K562 (cell line): Measurements from ENCODE around the gene ANKRD6. TPM values are rescaled to one million over a fixed set of nuclear protein-coding genes. Genes with fewer than 3 reads are reported as not detected.

Experiments
- ATAC-seq: fragments of 200-7000 bp; cut with Tn5 transposase; 3 replicates; pipeline ENCODE4 v1.9.1; 2020; ENCODE audit warnings: moderate library complexity
- BruUV-seq: library from RNA; stranded (reverse); fragments of 400-500 nt; replicated peaks from 2 replicates; lab custom pipeline; 2021; lab: Mats Ljungman, UMichigan
- CTCF ChIA-PET: fragments of 300-600 bp; formaldehyde crosslinking; extraction: SDS; loops from one replicate; lab custom pipeline; 2021; ENCODE audit warnings: low intra/inter-chr PET ratio; lab: Yijun Ruan, JAX
- POLR2A ChIA-PET: fragments of 300-600, 350-650 bp; sonication (Branson Sonifier 250); formaldehyde crosslinking; extraction: SDS; loops from one replicate; lab custom pipeline; 2021; ENCODE audit warnings: antibody characterized with exemption, inconsistent platforms; lab: Yijun Ruan, JAX
- DNase-seq, 4 experiments: peaks; one replicate each; pipeline versions ENCODE4 v3.0.0 to v3.0.0-alpha.2; 2011 to 2018; ENCODE audit warnings: low spot score in 3 of 4, mixed read lengths in 3 of 4; ENCODE audit errors: extremely low read depth in 1 of 4
- FAIRE-seq: peaks from 2 replicates; lab custom pipeline; 2011; peaks lifted over from hg19 to GRCh38; lab: Jason Lieb, UNC
- H2AFZ ChIP-seq: 2 replicates; pipeline ENCODE4 v1.6.0; 2011; ENCODE audit warnings: low read depth, low read length, control low read depth, inconsistent platforms
- H3K27ac ChIP-seq: fragments of 200-600 bp; 3 replicates; pipeline ENCODE4 v1.8.0; 2011; ENCODE audit warnings: low read depth, mild to moderate bottlenecking, control low read depth, inconsistent platforms, low read length, moderate library complexity, mixed read lengths; ENCODE audit errors: extremely low read depth
- H3K27me3 ChIP-seq, 2 experiments: fragments of 300-600 bp in 1 of 2; 2 replicates in 1 of 2; 3 replicates in 1 of 2; pipeline versions ENCODE4 v1.6.0 to v1.8.0; 2011; ENCODE audit warnings: inconsistent platforms in 2 of 2, low read length in 2 of 2, mild to moderate bottlenecking in 1 of 2, mixed read lengths in 1 of 2, moderate library complexity in 1 of 2; ENCODE audit not compliant: control insufficient read depth in 2 of 2, insufficient read depth in 2 of 2
- H3K36me3 ChIP-seq: fragments of 300-600 bp; 3 replicates; pipeline ENCODE4 v1.8.0; 2011; ENCODE audit warnings: mild to moderate bottlenecking, low read length, inconsistent platforms; ENCODE audit not compliant: control insufficient read depth, insufficient read depth
- H3K4me1 ChIP-seq, 2 experiments: fragments of 200-600 bp in 1 of 2; replicated peaks in 1 of 2; 2 replicates in 1 of 2; 3 replicates in 1 of 2; pipeline versions ENCODE4 v1.5.1 to v1.8.0; 2011; ENCODE audit warnings: inconsistent platforms in 2 of 2, low read length in 2 of 2, mild to moderate bottlenecking in 1 of 2, mixed read lengths in 1 of 2, moderate library complexity in 1 of 2; ENCODE audit not compliant: control insufficient read depth in 2 of 2, insufficient read depth in 2 of 2
- H3K4me2 ChIP-seq: 2 replicates; pipeline ENCODE4 v1.6.1; 2011; ENCODE audit warnings: low read length, control low read depth, inconsistent platforms, mixed read lengths; ENCODE audit not compliant: insufficient read depth
- H3K4me3 ChIP-seq: fragments of 200-600 bp; sonication (generic), shearing (Covaris generic); 2 replicates; pipeline ENCODE4 v1.5.1; 2016; ENCODE audit warnings: control low read depth, inconsistent platforms
- H3K79me2 ChIP-seq: fragments of 200-600 bp; 3 replicates; pipeline ENCODE4 v1.8.0; 2011; ENCODE audit warnings: low read length, inconsistent platforms; ENCODE audit not compliant: control insufficient read depth, insufficient read depth
- H3K9ac ChIP-seq, 2 experiments: 2 replicates each; pipeline versions ENCODE4 v1.6.0 to v1.6.1; 2011; ENCODE audit warnings: low read depth in 2 of 2, low read length in 2 of 2, control low read depth in 1 of 2, inconsistent platforms in 1 of 2, mild to moderate bottlenecking in 1 of 2, mixed read lengths in 1 of 2; ENCODE audit not compliant: insufficient read depth in 1 of 2
- H3K9me1 ChIP-seq: one replicate; pipeline ENCODE4 v1.6.0; 2011; ENCODE audit warnings: inconsistent platforms, mild to moderate bottlenecking, low read length, moderate library complexity; ENCODE audit not compliant: control insufficient read depth, insufficient read depth
- H3K9me3 ChIP-seq: replicated peaks from 2 replicates; pipeline ENCODE4 v1.5.1; 2011; ENCODE audit warnings: low read depth, low read length, inconsistent platforms; ENCODE audit not compliant: control insufficient read depth, insufficient read depth
- H4K20me1 ChIP-seq: replicated peaks from 2 replicates; pipeline ENCODE4 v1.6.1; 2011; ENCODE audit warnings: low read length, inconsistent platforms, mixed read lengths; ENCODE audit not compliant: control insufficient read depth, insufficient read depth
- BRF1 ChIP-seq: IDR thresholded peaks from 3 replicates; pipeline ENCODE4 v1.6.1; 2011; ENCODE audit warnings: borderline replicate concordance, mild to moderate bottlenecking; ENCODE audit not compliant: insufficient read length; ENCODE audit errors: extremely low read depth
- CREBBP ChIP-seq: IDR thresholded peaks from one replicate; pipeline ENCODE4 v1.6.1; 2012; ENCODE audit warnings: low read depth, mild to moderate bottlenecking, control low read depth, inconsistent platforms, low read length
- PATZ1 ChIP-seq: fragments of 250-450 bp; sonication (Bioruptor Pico); IDR thresholded peaks from 2 replicates; pipeline ENCODE4 v1.5.0; 2020; ENCODE audit warnings: mild to moderate bottlenecking, borderline replicate concordance
- SMAD3 ChIP-seq: fragments of 450-650 bp; formaldehyde crosslinking; conservative IDR thresholded peaks from 2 replicates; pipeline ENCODE4 v1.4.0; 2020; ENCODE audit warnings: mild to moderate bottlenecking
- TEAD1 ChIP-seq, 2 experiments: fragments of 450-650 bp in 1 of 2; sonication (generic) in 1 of 2; formaldehyde crosslinking; IDR thresholded peaks; 2 replicates each; pipeline versions ENCODE4 v1.4.0 to v1.8.0; 2020 to 2022; ENCODE audit warnings: mild to moderate bottlenecking in 2 of 2, missing genetic modification reagents in 1 of 2
- ZBTB49 ChIP-seq: sonication (generic); formaldehyde crosslinking; IDR thresholded peaks from 2 replicates; pipeline ENCODE4 v1.8.0; 2022; ENCODE audit warnings: missing genetic modification reagents, mild to moderate bottlenecking, borderline replicate concordance
- ZNF212 ChIP-seq: fragments of 450-650 bp; formaldehyde crosslinking; IDR thresholded peaks from 2 replicates; pipeline ENCODE4 v1.4.0; 2020; ENCODE audit warnings: mild to moderate bottlenecking
- WGBS: fragments of 100-300 bp; shearing (Covaris generic); methylation state at CpG from one replicate; pipeline ENCODE4 v1.1.6; 2016; ENCODE audit warnings: low coverage, mixed read lengths; ENCODE audit not compliant: insufficient coverage; ENCODE audit errors: missing lambda C conversion rate; 5-methylcytosine and 5-hydroxymethylcytosine counted together
- in situ Hi-C: fragments of 300-500 bp; cut with MboI; formaldehyde crosslinking; loops from 4 replicates; pipeline ENCODE4 v1.15.0; 2018; ENCODE audit warnings: inconsistent platforms, mixed read lengths
- intact Hi-C: fragments of 100-400 bp; cut with micrococcal nuclease; formaldehyde crosslinking; loops from 2 replicates; pipeline ENCODE4 v1.14.2; 2022
- polyA plus RNA-seq, 8 experiments: library from polyadenylated mRNA; depleted of rRNA in 4 of 8; stranded (reverse) in 5 of 8; unstranded in 3 of 8; fragments of >200 nt; fragmentation: Nextera tagmentation in 2 of 8; fragmentation: Illumina TruSeq in 1 of 8; extraction: Ambion mirVana in 2 of 8; extraction: Trizol in 1 of 8; gene quantifications; 2 replicates each; pipeline versions ENCODE4 v1.2.1 to v1.2.3, GENCODE V29; 2011 to 2014; ENCODE audit warnings: inconsistent platforms in 1 of 8, missing spikeins in 1 of 8
- total RNA-seq, 7 experiments: library from RNA; depleted of rRNA in 6 of 7; stranded (reverse); fragments of >200 nt in 6 of 7; fragmentation: Illumina TruSeq in 2 of 7; extraction: Trizol in 2 of 7; gene quantifications; 2 replicates each; pipeline versions ENCODE4 v1.2.1 to v1.2.3, GENCODE V29; 2011 to 2021; ENCODE audit warnings: low replicate concordance in 1 of 7

The ANKRD6 gene
- total and polyA plus RNA-seq, 9 of the 15 experiments (the other 6 are each of a cell fraction or from before 2014, with no cell fraction given): 0.04 to 0.22 (median 0.08) TPM; not detected in 4

- no peak for TF ChIP-seq CREBBP
These were observed 47.1 kb upstream of the ANKRD6 start (continued) for GRCh38 chr6:89385846-89386245.

- ATAC-seq (no peak), FAIRE-seq (no peak), DNase-seq (no peak)
- no peak overlapping the region for H3K4me3 ChIP-seq
- no peak overlapping the region for H3K27ac ChIP-seq
- no peak overlapping the region for H3K4me2 ChIP-seq
- intact Hi-C loops (no loop called here), in situ Hi-C loops (no loop called here)
- no peaks in the 10 kb centered on the region for H3K79me2 ChIP-seq
- no peaks in the 10 kb centered on the region for H3K9me1 ChIP-seq
- peaks cover 17 to 28% of the 10 kb centered on the region in 2 experiments; a peak in 3 of 5 replicates for H3K27me3 ChIP-seq
- H4K20me1 ChIP-seq: no peaks in the 10 kb centered on the region
- H3K4me1 ChIP-seq: no peaks in the 10 kb centered on the region
- POLR2A ChIA-PET: interaction anchor here (0.8 kb wide), 1 partner anchor 9 kb away, joined by 4 read pairs; no protein-coding TSS in a partner anchor
- no peak for TF ChIP-seq SMAD3 (CRISPR knock-in tag)
- 2% methylated on average over 6 of the region's 6 CpGs for WGBS
- no peak overlapping the region for H3K9ac ChIP-seq
- no peaks in the 10 kb centered on the region for H3K36me3 ChIP-seq
- no TSS peak for BruUV-seq
- CTCF ChIA-PET: no interaction called here
- no peak overlapping the region for H2AFZ ChIP-seq
- no peaks in the 10 kb centered on the region for H3K9me3 ChIP-seq
These were observed 45.9 kb upstream of the ANKRD6 start for GRCh38 chr6:89386917-89387491.

- no peaks in the 10 kb centered on the region for H4K20me1 ChIP-seq
- H3K9ac ChIP-seq: no peak overlapping the region
- intact Hi-C loops: no loop called here
- no peaks in the 10 kb centered on the region for H3K36me3 ChIP-seq
- H3K4me1 ChIP-seq: no peaks in the 10 kb centered on the region
- H3K79me2 ChIP-seq: no peaks in the 10 kb centered on the region
- no peaks in the 10 kb centered on the region for H3K9me1 ChIP-seq
- H3K4me3 ChIP-seq: no peak overlapping the region
- CTCF ChIA-PET: no interaction called here
- in situ Hi-C loops: no loop called here
- BruUV-seq: no TSS peak
- H2AFZ ChIP-seq: no peak overlapping the region
- no peak overlapping the region for H3K27ac ChIP-seq
- H3K4me2 ChIP-seq: no peak overlapping the region
- 2% methylated on average over 9 of the region's 9 CpGs for WGBS
- POLR2A ChIA-PET: interaction anchor here (0.8 kb wide), 1 partner anchor 9 kb away, joined by 4 read pairs; no protein-coding TSS in a partner anchor
- FAIRE-seq (no peak), DNase-seq (no peak), ATAC-seq (no peak)
- peaks cover 17 to 28% of the 10 kb centered on the region in 2 experiments; a peak in 3 of 5 replicates for H3K27me3 ChIP-seq
- no peaks in the 10 kb centered on the region for H3K9me3 ChIP-seq
- TF ChIP-seq TEAD1 (CRISPR knock-in tag; IDR thresholded peaks at IDR 0.05): no peak
- TF ChIP-seq ZNF212 (CRISPR knock-in tag): no peak
- no peak for TF ChIP-seq PATZ1
- TF ChIP-seq ZBTB49 (CRISPR knock-in tag): no peak
- no peak for TF ChIP-seq BRF1
These were observed 45.3 kb upstream of the ANKRD6 start for GRCh38 chr6:89387516-89388201.
